SIG-M5 (cell line): ENCODE data around the gene ACSM3.
"Not testable (repeated sequence)": the region's sequence is repeated elsewhere in the genome, so short reads cannot be mapped to it uniquely, and the experiment has no call there.

Experiments
- DNase-seq: peaks from one replicate; lab custom pipeline; 2025; lab: John Stamatoyannopoulos, UW

The ACSM3 gene, protein sequence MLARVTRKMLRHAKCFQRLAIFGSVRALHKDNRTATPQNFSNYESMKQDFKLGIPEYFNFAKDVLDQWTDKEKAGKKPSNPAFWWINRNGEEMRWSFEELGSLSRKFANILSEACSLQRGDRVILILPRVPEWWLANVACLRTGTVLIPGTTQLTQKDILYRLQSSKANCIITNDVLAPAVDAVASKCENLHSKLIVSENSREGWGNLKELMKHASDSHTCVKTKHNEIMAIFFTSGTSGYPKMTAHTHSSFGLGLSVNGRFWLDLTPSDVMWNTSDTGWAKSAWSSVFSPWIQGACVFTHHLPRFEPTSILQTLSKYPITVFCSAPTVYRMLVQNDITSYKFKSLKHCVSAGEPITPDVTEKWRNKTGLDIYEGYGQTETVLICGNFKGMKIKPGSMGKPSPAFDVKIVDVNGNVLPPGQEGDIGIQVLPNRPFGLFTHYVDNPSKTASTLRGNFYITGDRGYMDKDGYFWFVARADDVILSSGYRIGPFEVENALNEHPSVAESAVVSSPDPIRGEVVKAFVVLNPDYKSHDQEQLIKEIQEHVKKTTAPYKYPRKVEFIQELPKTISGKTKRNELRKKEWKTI

DNA sequence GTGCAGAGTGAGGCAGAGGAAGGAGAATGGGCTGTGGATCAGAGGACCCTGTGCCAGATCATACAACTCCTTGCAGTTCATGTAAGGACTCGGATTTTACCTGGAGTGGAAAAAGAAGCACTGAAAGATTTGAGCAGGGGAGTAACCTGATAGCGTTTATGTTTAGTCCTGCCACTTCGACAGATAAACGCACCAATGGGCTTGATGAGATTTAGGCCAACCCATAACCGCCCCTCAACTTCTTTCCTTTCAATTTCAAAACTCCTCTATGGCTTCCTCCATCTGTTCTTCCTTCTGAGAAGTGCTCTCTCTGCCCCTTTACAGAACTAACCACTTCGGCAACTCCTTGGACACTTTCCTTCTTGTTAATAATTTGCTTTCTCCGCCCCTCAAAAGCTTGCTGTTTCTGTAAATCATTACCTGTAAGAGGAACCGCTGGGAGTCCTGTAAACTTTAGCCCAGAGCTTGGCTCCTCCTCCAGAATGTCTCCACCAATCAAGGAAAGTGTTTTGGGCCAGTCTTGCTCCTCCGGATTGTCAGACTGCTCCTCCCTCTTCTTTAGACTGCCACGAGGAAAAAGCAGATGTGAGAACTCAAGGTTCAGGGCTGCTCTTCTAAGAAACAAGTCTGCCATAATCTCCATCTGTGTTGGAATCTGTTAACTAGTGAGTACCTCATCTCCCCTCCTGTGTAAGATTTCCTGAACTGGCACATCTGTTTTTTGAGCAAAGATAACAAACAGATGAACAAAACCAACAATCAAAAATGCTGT is at the start of gene ACSM3:
Gene ACSM3 (plus strand): TSS at position 554 of the 772 bp plus-strand sequence. CDS start 6,021 bp downstream, outside the sequence.
- DNase-seq: no peak

DNA sequence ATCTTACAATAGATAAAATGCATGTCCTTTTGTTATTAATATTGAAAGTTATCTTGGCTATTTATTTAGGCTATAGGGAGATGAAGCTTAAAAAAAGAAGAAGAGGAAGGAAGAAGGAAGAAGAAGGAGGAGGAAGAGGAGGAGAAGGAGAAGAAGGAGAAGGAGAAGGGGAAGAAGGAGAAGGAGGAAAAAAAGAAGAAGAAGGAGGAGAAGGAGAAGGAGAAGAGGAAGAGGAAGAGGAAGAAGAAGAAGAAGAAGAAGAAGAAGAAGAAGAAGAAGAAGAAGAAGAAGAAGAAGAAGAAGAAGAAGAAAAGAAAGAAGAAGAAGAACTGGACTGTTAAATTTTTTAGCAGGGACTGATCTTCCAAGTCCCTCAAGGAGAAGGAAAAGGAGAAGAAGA is 46.1 kb upstream of the ACSM3 start:
- not testable (repeated sequence) for DNase-seq

DNA sequence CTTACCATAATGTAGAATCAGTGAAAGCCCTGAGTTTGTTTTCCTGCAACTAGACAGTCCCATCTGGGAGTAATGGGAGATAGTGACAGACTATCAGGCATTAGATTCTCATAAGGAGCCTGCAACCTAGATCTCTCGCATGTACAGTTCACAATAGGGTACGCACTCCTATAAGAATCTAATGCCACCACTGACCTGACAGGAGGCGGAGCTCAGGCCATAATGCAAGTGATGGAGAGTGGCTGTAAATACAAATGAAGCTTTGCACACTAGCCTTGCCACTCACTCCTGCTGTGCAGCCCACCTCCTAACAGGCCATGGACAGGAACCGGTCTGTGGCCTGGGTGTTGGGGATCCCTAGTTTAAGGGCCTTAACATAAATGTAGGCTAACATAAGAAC is 43.6 kb upstream of the ACSM3 start:
- DNase-seq: no peak

DNA sequence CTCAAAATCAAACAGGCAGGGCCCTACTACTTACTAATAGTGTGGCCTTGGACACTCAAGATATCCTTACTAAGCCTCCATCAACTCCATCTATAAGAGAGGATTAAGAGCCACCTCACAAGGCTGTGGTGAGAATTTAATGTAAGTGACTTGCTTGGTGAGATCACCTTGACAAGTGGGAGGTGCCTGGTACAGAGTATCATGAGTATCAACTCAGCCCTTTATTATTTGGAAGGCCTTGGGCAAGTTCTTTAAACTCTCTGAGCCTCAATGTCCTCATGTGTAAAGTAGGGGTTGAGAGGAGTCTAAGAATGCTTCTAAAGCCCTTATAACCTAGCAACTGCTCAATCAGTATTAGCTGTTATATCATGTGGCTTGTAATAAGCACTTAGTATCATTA is 37.2 kb upstream of the ACSM3 start:
- no peak for DNase-seq

DNA sequence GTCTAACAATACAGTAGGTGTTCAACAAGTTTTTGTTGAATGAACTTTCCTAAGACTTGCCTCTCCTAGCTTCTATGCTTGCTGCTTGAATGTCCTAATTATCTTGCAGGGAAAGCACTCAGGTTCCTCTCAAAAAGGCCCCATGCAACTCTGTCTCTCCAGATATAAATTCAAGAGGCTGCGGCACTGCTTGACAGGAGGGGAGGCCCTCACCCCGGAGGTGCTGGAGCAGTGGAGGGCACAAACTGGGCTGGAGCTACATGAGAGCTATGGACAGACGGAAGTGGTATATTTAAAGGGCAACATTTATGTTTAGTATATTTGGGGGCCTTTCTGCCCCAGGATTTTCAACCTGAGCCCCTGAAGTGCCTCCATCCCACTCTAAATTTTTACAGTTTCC is 36.6 kb upstream of the ACSM3 start:
- DNase-seq: no peak

DNA sequence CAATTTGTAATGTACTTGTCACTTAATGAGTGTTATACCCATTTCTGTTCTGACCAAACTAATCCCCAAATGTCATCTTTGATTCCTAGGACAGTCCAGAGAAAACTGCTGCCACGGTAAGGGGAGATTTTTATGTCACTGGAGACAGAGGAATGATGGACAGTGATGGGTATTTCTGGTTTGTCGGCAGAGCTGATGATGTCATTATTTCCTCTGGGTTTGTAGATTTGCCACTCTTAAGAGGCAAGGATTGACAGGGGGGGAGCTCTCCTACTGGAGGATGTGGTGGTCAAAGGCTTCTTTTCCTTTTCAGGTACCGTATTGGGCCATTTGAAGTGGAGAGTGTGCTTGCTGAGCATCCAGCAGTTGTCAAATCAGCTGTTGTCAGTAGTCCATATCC is 34.7 kb upstream of the ACSM3 start:
- no peak for DNase-seq

DNA sequence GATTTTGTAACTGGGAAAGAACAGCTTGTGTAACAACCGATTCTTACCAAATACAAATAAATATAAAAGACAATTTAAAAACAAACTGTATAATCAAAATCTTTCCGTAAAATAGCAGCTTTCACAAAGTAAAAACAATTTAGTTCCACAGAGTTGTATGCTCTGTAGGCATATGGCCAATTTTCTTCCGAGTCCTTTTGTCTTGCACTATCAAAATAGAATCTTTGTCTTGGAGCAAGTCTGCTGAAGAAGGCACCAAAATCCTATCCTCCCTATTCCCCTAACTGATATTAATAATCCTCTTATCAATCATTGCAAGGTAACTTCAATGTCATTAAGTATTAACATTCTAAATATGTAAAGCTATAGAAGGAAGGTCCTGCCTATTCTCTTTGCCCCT is 29.8 kb upstream of the ACSM3 start:
- no peak for DNase-seq

DNA sequence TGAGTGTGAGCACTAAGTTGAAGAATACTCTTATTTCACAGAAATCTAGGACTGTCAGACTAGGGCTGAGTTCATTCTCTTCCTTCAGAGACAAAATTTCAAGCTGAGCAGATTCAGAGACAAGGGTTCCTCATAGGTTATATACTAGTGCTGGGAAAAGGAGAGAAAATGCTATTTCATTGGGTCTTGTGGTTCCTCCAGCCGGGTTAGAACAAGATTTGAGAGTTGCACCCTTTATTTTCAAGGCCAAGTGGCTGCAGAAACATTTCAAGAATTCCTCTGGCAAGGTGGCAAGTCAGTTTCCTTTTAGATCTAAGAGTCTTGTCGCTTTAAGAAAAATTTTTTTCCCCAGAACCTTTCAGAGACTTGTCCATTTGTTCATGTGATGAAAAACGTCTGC is 29.0 kb upstream of the ACSM3 start:
- no peak for DNase-seq

DNA sequence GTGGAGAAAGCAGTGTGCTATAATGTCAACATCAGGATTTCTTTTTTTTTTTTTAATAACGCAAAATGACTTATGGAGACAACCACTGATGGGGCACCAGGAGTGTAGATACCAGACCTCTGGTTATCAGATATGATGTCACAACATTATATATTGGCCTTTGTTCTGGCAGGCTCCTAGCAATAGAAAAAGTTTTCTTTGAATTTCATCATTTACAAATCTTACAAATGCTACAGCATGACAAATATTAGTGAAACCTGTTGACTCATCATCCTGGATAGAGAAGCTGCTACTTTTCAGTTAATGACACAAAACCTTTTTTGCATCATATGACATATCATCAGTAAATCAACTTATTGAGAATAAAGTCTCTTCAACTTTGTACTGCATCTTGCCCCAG is 28.3 kb upstream of the ACSM3 start:
- no peak for DNase-seq

DNA sequence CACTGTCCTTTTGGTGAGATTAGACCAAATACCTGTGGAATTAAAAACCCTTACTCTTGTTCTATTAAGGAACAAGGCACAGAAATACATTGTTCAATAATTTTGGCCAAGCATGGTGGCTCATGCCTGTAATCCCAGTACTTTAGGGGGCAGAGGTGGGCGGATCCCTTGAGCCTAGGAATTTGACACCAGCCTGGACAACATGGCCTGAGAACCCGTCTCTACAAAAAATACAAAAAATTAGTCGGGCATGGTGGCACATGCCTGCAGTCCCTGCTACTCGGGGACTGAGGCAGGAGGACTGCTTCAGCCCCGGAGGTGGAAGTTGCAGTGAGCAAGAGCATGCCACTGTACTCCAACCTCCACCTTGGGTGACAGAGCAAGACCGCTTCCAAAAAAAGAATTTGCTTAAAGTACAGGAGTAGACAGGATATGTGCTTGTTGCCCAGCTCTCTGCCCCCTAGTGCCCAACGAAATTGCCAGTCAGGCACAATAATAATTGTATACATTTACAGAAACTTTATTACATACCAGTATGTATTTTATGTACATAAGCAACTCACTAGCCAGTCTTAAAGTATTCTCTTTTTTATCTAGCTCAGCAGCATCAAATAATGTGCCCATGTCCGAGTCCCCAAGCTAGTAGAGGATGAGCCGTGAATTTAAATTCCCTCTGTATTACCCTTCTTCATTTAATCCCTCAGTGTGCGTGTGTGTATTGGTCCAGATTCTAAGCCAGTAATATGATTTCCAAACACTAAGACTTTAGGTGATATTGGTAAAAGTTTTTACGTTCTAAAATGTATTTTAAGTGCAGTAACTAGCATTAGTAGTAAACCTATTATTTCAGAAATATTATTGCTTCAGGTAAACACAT is 23.6 kb upstream of the ACSM3 start:
- DNase-seq: no peak

DNA sequence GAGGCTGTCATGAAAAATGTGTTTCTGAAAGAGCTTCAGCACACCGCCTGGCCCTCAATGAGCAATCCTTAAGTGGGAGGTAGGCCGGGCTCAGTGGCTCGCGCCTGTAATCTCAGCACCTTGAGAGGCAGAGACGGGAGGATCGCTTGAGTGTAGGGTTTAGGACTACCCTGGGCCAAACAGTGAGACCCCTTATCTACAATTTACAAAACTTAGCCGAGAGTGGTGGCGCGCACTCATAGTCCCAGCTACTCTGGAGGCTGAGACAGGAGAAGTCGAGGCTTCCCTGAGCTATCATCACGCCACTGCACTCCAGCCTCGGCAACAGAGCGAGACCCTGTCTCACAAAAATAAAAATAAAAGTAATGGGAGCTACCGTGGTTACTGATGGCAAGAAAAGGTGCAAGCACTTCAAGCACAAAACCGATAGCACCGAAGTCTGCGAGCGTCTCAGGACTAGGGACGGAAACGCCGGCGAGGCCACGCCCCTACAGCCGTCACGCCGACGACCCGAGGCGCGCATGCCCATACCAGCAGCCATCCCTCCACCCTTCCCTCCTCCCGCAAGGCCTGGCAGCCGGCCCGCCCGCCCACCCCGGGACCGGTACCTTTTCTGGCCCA is 22.8 kb upstream of the ACSM3 start:
- no peak for DNase-seq

DNA sequence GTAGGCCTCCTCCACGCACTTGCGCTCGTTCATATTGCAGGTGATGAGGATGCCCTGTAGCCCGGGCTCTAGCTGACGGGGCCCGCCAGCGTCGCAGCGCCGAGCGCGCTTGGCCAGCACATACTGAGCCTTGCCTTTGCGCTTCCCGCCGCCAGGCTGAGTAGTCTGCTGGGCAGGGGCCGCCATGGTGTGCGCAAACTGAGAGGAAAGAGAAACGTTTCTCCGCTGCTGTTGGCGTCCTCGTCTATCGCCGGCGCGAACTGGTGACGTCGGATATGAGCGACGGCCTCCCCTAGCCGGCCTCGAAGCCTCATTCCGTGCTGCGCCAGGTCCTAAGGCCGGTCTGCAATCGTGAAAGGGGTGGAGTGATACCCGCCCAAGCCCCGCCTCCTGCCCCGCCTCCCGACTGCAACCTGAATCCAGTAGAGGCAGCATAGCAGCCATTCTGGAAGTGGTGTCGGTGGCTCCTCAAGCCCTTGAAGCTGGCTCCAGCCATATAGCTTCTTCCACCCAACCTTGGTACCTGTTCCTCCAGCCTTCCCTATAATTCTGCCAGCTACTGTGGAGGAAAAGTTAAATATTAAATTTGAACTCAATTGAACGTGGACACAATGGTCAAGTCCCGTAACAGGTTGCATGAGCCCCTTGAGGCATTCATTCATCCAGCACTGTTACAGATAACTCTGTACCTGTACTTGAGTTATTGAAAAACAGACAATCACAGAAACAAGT is 22.1 kb upstream of the ACSM3 start, which contains the start of gene THUMPD1:
Gene THUMPD1 (minus strand): TSS at position 265 of the 732 bp plus-strand sequence. CDS start 79 bp downstream, at position 186.
- peak; percentile 51 for DNase-seq

DNA sequence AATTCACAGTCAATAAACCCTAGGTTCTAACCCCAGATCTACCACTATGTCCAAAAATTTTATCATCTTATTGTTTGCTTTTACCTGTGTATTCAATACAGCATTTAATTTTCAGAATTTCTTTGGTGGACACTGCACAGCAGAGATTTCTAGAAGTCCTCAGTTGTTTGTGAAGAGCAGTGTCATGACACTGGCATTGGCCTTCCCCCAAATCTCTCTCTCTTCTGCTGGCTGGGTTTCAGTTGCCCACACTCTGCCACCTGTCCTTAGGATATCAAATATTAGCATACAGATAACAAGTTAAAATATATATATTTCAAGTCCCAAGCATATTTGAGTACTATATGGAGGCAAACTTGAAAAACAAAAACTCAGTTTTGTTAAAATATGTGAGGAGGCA is 20.2 kb upstream of the ACSM3 start:
- no peak for DNase-seq

DNA sequence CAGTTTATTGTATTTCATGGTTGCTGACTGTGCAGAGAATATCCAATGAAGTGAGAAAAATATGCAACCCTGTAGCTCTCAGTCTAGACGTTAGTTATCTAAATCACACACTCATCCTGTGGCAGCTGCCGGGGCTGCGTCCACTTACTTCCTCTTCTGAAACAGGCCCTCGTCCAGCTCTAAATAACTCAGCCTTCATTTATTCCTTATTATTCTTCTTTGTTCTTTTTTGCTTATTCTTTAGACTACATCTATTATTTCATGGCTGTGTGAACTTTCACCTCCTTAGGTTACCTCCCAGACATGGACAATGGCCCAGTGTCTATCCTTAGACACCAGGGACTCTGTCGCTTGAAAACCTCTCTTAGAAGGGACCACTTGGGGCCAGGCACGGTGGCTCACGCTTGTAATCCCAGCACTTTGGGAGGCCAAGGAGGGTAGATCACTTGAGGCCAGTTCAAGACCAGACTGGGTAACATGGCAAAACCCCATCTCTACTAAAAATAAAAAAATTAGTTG is 18.8 kb upstream of the ACSM3 start:
- no peak for DNase-seq

DNA sequence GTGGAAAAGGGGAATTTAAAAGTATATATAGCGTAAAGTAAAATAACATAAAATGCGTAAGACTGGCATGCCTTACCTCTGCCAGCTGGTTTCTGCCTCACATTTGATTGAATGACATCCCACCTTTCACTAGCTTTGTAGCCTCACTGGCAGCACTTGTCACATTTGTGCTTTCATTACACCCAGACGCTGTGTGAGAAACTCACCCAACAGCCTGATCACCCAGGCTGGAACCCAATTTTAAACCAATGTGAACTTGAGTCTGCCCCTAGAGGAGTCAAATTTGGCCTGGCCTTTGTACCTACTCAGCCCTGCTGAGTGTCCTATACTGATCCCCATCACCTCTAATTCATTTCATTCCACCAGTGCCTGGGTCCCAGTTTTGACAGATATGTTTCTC is 17.4 kb upstream of the ACSM3 start:
- no peak for DNase-seq

DNA sequence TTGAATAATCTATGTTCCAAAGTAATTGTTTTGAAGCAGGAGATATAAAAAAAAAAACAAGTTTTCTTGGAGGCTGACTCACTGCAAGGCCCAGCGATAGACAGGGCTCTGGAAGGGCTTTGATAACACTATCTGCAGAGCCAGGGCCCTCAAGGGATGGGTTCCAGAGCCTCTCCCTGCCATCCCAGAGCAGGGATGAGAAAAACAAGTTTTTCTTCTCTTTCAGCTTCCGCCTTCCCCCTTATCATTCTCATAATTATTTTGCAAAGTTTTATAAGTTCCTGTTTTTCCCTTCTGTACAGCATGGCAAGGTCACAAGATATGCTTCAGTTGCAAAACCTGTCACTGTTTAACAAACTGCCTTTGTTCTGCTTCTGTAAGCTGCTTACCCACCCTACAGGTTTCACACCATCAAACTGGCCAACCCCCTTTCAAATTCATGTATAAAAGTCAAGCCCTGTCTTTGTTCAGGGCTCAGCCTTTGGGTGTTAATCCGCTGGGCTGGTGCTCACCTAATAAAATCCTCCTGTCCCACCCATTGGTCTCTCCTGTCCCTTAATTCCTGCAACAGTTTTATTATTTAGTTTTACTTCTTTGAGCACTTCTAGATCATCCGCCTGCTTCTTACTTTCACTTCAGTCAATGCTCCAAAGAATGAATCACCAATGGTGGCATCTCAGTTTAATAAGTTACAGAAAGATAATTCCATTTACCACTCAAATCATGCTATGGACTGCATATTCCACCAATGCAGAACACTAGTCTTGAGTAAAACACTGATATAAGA is 16.6 kb upstream of the ACSM3 start:
- peak; percentile 82 for DNase-seq

DNA sequence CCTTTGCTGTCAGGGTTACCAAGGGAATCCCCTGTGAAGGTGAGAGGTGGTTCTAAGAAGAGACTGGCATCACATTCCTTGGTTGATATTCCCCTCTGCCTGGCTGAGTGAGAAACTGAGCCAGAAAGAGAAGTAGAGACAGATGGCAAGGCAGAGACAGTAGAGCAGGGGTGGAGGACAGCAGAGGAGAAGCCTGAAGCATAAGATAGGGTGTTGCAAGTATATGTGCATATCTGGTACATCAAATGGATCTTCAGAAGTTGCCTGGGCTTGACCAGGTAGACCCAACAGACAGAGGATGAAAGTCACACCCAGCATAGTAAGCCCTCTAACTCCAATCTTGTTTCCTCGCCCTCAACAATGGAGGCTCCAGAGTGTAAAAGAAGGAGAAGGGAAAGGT is 14.3 kb upstream of the ACSM3 start:
- DNase-seq: no peak

DNA sequence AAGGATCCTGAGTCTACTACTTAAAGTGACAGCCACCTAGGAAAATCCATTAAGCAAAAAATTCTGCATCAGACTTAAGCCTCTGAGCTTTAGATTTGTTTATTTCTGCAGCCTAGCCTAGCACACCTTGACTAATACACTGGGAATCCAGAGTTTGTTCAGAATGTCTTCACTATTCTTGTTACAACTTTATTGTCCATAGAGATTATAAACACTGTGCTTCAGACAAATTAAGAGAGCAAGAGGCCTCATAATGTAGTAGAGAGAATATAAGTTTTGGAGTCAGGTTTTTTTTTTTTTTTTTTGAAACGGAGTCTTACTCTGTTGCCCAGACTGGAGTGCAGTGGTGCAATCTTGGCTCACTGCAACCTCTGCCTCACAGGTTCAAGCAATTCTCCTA is 13.3 kb upstream of the ACSM3 start:
- DNase-seq: no peak

DNA sequence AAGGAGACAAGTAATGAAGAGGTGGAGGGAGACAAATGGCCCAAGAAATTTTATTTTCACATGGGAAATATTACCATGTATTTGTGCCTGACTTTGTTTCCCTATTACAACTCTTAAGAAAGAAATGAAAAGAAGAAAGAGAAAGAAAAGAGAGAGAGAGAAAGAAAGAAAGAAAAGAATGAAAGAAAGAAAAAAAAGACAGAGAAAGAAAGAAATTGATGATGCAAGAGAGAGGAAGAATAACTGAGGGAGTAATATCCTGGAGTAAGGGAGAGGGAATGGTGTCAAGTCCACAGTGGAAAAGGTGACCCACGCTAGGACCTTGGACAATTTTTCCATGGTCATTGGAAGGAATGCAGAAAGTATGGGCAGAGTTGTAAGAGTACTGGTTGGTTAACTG is 10.1 kb upstream of the ACSM3 start:
- no peak for DNase-seq

DNA sequence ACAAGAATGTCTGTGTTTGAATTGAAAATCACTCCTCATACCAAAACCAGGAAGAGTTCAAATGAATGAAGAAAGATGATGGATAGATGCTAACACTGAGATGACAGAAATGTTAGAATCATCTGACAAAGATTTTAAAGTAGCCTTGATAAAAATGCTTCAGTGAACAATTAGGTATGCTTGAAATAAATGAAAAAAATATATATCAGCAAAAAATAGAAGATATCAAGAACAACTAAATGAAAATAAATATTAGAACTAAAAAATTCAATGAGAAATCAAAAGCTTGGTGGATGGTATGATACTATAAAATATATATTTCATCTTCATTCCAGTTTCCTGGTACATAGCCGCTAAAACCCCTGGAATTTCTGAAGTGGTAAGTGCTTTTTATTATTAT is 8.6 kb upstream of the ACSM3 start:
- no peak for DNase-seq
